Stimulated activated naive B cell treated with anti-CD40 and anti-IgM and Interleukin-4, amounts not matched to agents 10 μg/mL and 1 μg/mL and 100 μg/mL, for 72 hours (primary cell): ENCODE results near the gene EDARADD.
"Not testable (repeated sequence)": the region's sequence is repeated elsewhere in the genome, so short reads cannot be mapped to it uniquely, and the experiment has no call there.

Experiments
- ATAC-seq, 2 donors: fragments of 150-1000 bp; cut with Tn5 transposase; replicated peaks; 2 replicates each; pipeline ENCODE4 v1.10.0; 2021; ENCODE audit warnings: moderate library complexity in 1 of 2
- DNase-seq: peaks from one replicate; pipeline ENCODE4 v3.0.0; 2021
- H3K27ac Mint-ChIP-seq: one replicate; pipeline ENCODE4 v1.8.0; 2022; ENCODE audit warnings: mild to moderate bottlenecking, mixed read lengths
- H3K27me3 Mint-ChIP-seq, 2 donors: one replicate each; pipeline ENCODE4 v1.8.0; 2022; ENCODE audit warnings: mixed read lengths in 2 of 2
- H3K36me3 Mint-ChIP-seq, 2 donors: one replicate each; pipeline ENCODE4 v1.8.0; 2022; ENCODE audit warnings: mixed read lengths in 2 of 2, mild to moderate bottlenecking in 1 of 2
- H3K4me1 Mint-ChIP-seq, 2 donors: one replicate each; pipeline ENCODE4 v1.8.0; 2022; ENCODE audit warnings: mixed read lengths in 2 of 2, mild to moderate bottlenecking in 1 of 2
- H3K4me3 Mint-ChIP-seq, 2 donors: one replicate each; pipeline ENCODE4 v1.8.0; 2022; ENCODE audit warnings: mild to moderate bottlenecking in 2 of 2, mixed read lengths in 2 of 2, moderate library complexity in 1 of 2
- H3K9me3 Mint-ChIP-seq, 2 donors: one replicate each; pipeline ENCODE4 v1.8.0; 2022; ENCODE audit warnings: mixed read lengths in 2 of 2, mild to moderate bottlenecking in 1 of 2

The EDARADD gene

GRCh38 chr1:236494082-236494481, 100.0 kb downstream of the EDARADD start:
- DNase-seq (no peak), ATAC-seq (no peak)
- Mint-ChIP-seq H3K9me3 (no peaks in the 10 kb centered on the region), H3K4me3 (no peak overlapping the region), H3K27ac (no peak overlapping the region), H3K4me1 (peaks cover 2 to 10% of the 10 kb centered on the region in 2 donors), H3K27me3 (peaks cover 30 to 56% of the 10 kb centered on the region in 2 donors), H3K36me3 (no peaks in the 10 kb centered on the region)

GRCh38 chr1:236494586-236495466, 100.7 kb downstream of the EDARADD start:
- no peak overlapping the region for H3K4me3 Mint-ChIP-seq
- DNase-seq: no peak
- no peak for ATAC-seq
- H3K36me3 Mint-ChIP-seq: no peaks in the 10 kb centered on the region
- peaks cover 2 to 7% of the 10 kb centered on the region in 2 donors for H3K4me1 Mint-ChIP-seq
- H3K9me3 Mint-ChIP-seq: no peaks in the 10 kb centered on the region
- no peak overlapping the region for H3K27ac Mint-ChIP-seq
- peaks cover 30 to 53% of the 10 kb centered on the region in 2 donors for H3K27me3 Mint-ChIP-seq

- H3K27me3 Mint-ChIP-seq: peaks cover 29 to 52% of the 10 kb centered on the region in 2 donors
- H3K27ac Mint-ChIP-seq: no peak overlapping the region
- ATAC-seq (no peak), DNase-seq (no peak)
- H3K4me3 Mint-ChIP-seq: no peak overlapping the region
- peaks cover 2 to 5% of the 10 kb centered on the region in 2 donors for H3K4me1 Mint-ChIP-seq
- no peaks in the 10 kb centered on the region for H3K36me3 Mint-ChIP-seq
- H3K9me3 Mint-ChIP-seq: no peaks in the 10 kb centered on the region
Measured at GRCh38 chr1:236495467-236496112, 101.5 kb downstream of the EDARADD start.

- Mint-ChIP-seq H3K27ac (no peak overlapping the region), H3K9me3 (no peaks in the 10 kb centered on the region), H3K36me3 (no peaks in the 10 kb centered on the region), H3K4me1 (peaks cover 4 to 6% of the 10 kb centered on the region in 2 donors), H3K4me3 (no peak overlapping the region), H3K27me3 (peaks cover 11 to 35% of the 10 kb centered on the region in 2 donors)
- ATAC-seq (no peak), DNase-seq (no peak)
Measured at GRCh38 chr1:236497908-236498307, 103.8 kb downstream of the EDARADD start.

DNA sequence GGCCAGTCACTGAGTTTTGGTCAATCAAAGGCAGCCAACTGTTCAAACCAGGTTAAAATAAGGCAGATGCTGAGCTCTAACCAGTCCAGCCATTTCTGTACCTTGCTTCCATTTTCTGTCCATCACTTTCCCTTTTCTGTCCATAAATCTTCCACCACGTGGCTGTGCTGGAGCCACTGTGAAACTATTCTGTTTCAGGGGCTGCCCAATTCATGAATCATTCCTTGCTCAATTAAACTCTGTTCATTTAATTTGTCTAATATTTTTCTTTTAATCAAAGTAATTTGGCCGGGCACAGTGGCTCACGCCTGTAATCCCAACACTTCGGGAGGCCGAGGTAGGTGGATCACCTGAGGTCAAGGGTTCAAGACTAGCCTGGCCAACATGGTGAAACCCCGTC, 107.0 kb downstream of the EDARADD start:
- no peaks in the 10 kb centered on the region for H3K9me3 Mint-ChIP-seq
- H3K27ac Mint-ChIP-seq: no peak overlapping the region
- no peak for DNase-seq

DNA sequence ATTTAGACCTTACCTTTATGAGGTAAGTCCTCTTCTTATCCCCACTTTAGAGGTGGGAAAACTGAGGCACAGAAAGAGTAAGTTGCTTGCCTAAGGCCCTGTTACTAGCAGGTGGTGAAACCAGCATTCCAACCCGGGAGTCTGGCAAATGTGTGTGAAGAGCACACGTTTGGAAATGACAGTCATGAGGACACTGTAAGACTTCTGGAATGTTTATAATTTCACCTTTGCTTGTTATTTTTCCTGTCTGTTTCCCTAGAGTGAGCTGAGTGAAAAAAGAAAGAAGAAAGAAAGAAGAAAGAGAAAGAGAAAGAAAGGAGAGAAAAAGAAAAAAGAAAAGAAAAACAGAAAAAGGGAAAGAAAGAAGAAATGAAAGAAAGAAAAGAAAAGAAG, 108.5 kb downstream of the EDARADD start:
- H3K27me3 Mint-ChIP-seq: peaks cover 3 to 10% of the 10 kb centered on the region in 2 donors
- DNase-seq (no peak), ATAC-seq (no peak)
- peak overlapping the region; percentile 8 to 46 for H3K4me3 Mint-ChIP-seq
- H3K27ac Mint-ChIP-seq: no peak overlapping the region
- H3K4me1 Mint-ChIP-seq: peaks cover 9 to 13% of the 10 kb centered on the region in 2 donors
- no peaks in the 10 kb centered on the region for H3K9me3 Mint-ChIP-seq
- no peaks in the 10 kb centered on the region for H3K36me3 Mint-ChIP-seq

More for the DNA sequence above, 107.0 kb downstream of the EDARADD start:
- ATAC-seq: no peak
- Mint-ChIP-seq H3K36me3 (no peaks in the 10 kb centered on the region), H3K27me3 (peaks cover 10 to 17% of the 10 kb centered on the region in 2 donors), H3K4me3 (no peak overlapping the region), H3K4me1 (peaks cover 9 to 13% of the 10 kb centered on the region in 2 donors)

DNA sequence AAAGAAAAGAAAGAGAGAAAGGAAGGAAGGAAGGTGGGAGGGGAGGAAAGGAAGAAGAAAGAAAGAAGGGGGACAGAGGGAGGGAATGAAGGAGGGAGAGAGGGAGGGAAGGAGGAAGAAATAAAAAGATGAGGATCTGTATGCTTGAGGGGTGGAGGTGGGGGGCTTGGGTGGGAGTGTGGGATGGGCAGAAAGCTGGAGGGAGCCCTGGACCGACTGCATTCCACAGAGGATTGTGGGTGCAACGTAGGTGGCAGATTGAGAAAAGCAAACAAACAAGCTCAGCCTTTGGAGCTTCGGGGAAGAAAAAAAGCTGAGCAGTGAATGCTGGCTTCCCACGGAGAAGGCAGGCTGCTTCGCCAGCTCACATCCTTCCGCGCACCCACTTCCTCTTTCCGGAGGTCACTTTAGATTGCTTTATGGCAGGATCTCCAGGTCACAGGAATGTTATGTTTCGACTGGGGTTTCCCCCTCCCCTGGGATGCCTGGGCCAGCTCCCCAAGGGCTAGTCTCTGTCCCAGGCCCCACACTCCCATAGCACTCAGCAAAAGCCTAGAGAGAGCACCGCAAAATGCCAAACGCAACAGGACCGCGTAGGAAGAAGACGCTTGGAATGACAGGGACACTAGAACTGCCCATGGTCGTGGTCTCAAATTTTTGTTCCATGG, 109.0 kb downstream of the EDARADD start:
- peak overlapping the region; percentile 56 for H3K27ac Mint-ChIP-seq
- ATAC-seq (peak; percentile 67), DNase-seq (peak; percentile 31)
- H3K4me3 Mint-ChIP-seq: peak overlapping the region; percentile 46 to 55
- peaks cover 3 to 10% of the 10 kb centered on the region in 2 donors for H3K27me3 Mint-ChIP-seq
- H3K4me1 Mint-ChIP-seq: peaks cover 9 to 13% of the 10 kb centered on the region in 2 donors
- no peaks in the 10 kb centered on the region for H3K9me3 Mint-ChIP-seq
- no peaks in the 10 kb centered on the region for H3K36me3 Mint-ChIP-seq

GRCh38 chr1:236504338-236504737, 110.3 kb downstream of the EDARADD start:
- not testable (repeated sequence) for H3K27ac Mint-ChIP-seq, H3K27me3 Mint-ChIP-seq, H3K9me3 Mint-ChIP-seq, ATAC-seq, H3K36me3 Mint-ChIP-seq, DNase-seq, H3K4me3 Mint-ChIP-seq
- peaks cover 12 to 19% of the 10 kb centered on the region in 2 donors for H3K4me1 Mint-ChIP-seq

DNA sequence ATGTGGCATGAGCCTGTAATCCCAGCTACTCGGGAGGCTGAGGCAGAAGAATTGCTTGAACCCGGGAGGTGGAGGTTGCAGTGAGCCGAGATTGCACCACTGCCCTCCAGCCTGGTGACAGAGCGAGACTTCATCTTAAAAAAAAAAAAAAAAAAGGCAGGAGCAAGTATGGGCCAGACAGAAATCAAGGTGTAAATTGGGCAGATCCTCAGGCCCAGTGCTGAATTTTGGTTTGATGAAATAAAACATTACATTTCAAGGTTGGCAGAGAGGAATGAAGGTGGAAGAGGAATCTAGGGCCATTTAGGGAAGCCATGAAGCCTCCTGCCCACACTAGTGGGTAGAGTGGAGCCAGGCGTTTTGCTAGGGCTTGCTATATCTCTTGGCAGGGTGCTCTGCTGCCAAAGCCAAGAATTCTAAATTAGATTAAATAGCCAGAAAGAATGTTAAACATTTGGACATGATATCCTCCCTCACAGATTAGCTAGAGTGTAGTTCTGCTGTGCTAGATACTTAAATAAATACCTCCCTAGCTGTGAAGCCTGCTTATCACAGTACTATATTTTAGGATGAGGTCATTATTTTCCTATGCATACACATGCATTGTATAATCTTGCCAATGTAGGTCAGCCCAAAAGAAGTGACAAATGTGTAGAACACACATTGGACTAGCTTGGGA, 113.1 kb downstream of the EDARADD start:
- Mint-ChIP-seq H3K27ac (no peak overlapping the region), H3K4me3 (no peak overlapping the region), H3K27me3 (peaks cover 7 to 15% of the 10 kb centered on the region in 2 donors), H3K9me3 (no peaks in the 10 kb centered on the region), H3K36me3 (no peaks in the 10 kb centered on the region), H3K4me1 (peaks cover 12 to 19% of the 10 kb centered on the region in 2 donors)
- no peak for ATAC-seq
- no peak for DNase-seq

GRCh38 chr1:236508593-236509027, 114.5 kb downstream of the EDARADD start:
- Mint-ChIP-seq H3K4me3 (no peak overlapping the region), H3K9me3 (no peaks in the 10 kb centered on the region), H3K36me3 (no peaks in the 10 kb centered on the region), H3K27ac (no peak overlapping the region), H3K4me1 (peaks cover 3 to 7% of the 10 kb centered on the region in 2 donors), H3K27me3 (peaks cover 6 to 7% of the 10 kb centered on the region in 2 donors)
- no peak for DNase-seq
- ATAC-seq: no peak

- H3K4me3 Mint-ChIP-seq: no peak overlapping the region
- H3K27me3 Mint-ChIP-seq: peaks cover 6 to 7% of the 10 kb centered on the region in 2 donors
- DNase-seq (no peak), ATAC-seq (no peak)
- no peak overlapping the region for H3K27ac Mint-ChIP-seq
- peaks cover 3 to 7% of the 10 kb centered on the region in 2 donors for H3K4me1 Mint-ChIP-seq
- no peaks in the 10 kb centered on the region for H3K9me3 Mint-ChIP-seq
- no peaks in the 10 kb centered on the region for H3K36me3 Mint-ChIP-seq
Measured at GRCh38 chr1:236509203-236509602, 115.1 kb downstream of the EDARADD start.

GRCh38 chr1:236509647-236510401, 115.7 kb downstream of the EDARADD start:
- no peak overlapping the region for H3K4me3 Mint-ChIP-seq
- no peaks in the 10 kb centered on the region for H3K36me3 Mint-ChIP-seq
- ATAC-seq: no peak
- H3K27me3 Mint-ChIP-seq: peaks cover 6 to 7% of the 10 kb centered on the region in 2 donors
- H3K9me3 Mint-ChIP-seq: no peaks in the 10 kb centered on the region
- H3K27ac Mint-ChIP-seq: no peak overlapping the region
- DNase-seq: no peak
- H3K4me1 Mint-ChIP-seq: peaks cover 3 to 7% of the 10 kb centered on the region in 2 donors

GRCh38 chr1:236511735-236512418, 117.8 kb downstream of the EDARADD start:
- Mint-ChIP-seq H3K4me1 (peaks cover 3 to 7% of the 10 kb centered on the region in 2 donors), H3K27me3 (peaks cover 4 to 6% of the 10 kb centered on the region in 2 donors)

More at GRCh38 chr1:236511735-236512418, 117.8 kb downstream of the EDARADD start:
- DNase-seq (no peak), ATAC-seq (no peak)
- Mint-ChIP-seq H3K4me3 (no peak overlapping the region), H3K36me3 (no peaks in the 10 kb centered on the region), H3K9me3 (no peaks in the 10 kb centered on the region), H3K27ac (no peak overlapping the region)
